Ureter (tissue), 1 donor: Measurements from ENCODE around the gene CUBN. TPM values are rescaled to one million over a fixed set of nuclear protein-coding genes. Genes with fewer than 3 reads are reported as not detected.
A peak's percentile ranks its signal among the peaks of the same experiment; 100 is the strongest.
"Not testable (repeated sequence)": the region's sequence is repeated elsewhere in the genome, so short reads cannot be mapped to it uniquely, and the experiment has no call there.

Experiments
- DNase-seq: peaks from one replicate; pipeline ENCODE4 v3.0.0-alpha.2; 2020; ENCODE audit warnings: low spot score
- total RNA-seq: library from RNA; stranded (reverse); gene quantifications from one replicate; pipeline ENCODE4 v1.2.4, GENCODE V29; 2023
- donor health status: DM: yes; HTN: yes; CAD: no.

Gene CUBN
- total RNA-seq, 1 donor from 2014 or later, result 2.4 TPM

DNA sequence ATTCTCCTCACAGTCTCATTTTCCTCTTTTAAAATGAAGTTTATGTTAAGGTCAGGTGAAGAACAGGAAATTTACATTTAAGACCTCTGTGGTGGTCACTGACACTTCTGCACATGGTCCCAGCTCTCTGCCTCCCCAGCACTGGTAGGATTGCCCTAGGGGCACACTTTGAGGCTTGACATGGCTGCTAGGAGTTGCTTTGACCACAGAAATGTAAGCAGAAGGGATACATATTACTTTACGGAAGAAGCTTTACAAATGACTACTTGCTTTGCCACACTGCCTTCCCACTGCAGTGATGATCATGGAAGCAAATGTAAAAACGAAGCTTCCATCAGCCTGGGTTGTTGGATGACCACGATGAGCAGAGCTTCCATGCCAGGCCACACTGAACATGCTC is 259.3 kb downstream of the CUBN start:
- no peak for DNase-seq

- DNase-seq, result no peak
Observed at GRCh38 chr10:16867990-16868389, 261.6 kb downstream of the CUBN start.

GRCh38 chr10:16867556-16867955 is 262.1 kb downstream of the CUBN start:
- DNase-seq, result no peak

GRCh38 chr10:16866541-16867275 is 262.9 kb downstream of the CUBN start:
- DNase-seq, result no peak

DNA sequence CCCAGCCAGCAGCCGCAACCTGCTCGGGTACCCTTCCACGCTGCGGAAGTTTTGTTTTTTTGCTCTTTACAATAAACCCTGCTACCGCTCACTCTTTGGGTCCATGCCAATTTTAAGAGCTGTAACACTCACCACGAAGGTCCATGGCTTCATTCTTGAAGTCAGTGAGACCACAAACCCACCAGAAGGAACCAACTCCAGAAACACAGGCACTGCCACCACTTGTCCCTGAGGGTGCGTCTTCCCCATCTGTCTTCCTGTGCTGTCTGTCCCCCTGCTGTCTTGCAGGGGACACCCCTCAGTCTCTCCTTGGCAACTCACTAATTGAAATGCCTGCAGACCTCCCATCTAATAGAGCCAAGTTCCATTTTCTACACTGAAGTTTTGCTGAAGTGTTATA is 263.8 kb downstream of the CUBN start:
- no peak for DNase-seq

GRCh38 chr10:16863766-16864165 is 265.8 kb downstream of the CUBN start:
- no peak for DNase-seq

- DNase-seq, result no peak
Observed at GRCh38 chr10:16857419-16857818, 272.2 kb downstream of the CUBN start.

- DNase-seq, result no peak
Observed at GRCh38 chr10:16856567-16856966, 273.0 kb downstream of the CUBN start.

- DNase-seq, result no peak
Observed at GRCh38 chr10:16856092-16856491, 273.5 kb downstream of the CUBN start.

DNA sequence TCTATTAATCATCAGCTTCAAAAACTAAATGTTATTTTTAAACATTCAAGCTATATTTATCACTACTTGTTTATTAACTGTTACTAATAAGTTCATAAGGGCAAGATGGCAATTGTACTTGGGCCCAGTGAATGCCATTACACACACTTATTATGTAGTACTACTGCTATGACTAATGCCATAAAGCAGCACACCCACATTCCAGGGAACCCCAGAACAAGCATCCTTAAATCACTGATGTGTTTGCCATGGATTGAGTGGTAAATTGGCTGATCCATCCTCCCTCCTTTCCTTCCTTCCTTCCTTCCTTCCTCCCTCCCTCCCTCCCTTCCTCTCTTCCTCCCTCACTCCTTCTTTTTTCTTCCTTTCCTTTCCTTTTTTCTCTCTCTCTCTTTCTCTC is 275.0 kb downstream of the CUBN start:
- DNase-seq, result no peak

DNA sequence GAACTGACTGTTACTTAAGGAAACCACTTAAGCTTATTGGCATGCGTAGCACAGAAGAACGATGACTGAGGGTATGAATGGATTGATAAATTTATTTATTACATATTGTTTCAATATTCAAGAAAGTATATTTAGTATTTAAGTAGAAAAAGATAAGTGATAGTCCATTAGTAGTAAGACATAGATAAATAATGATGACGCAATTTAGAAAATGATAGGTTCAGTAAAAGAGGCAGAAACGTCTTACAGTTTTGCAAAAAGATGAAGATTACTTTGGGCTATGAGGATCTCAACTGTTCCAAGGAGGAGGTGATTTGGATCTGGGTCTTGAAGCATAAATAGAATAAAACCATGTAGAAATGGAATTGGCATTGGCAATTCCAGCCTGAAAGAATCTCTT is 275.8 kb downstream of the CUBN start:
- DNase-seq, result no peak

- no peak for DNase-seq
Observed at GRCh38 chr10:16853201-16853600, 276.4 kb downstream of the CUBN start.

- DNase-seq, result no peak
Observed at GRCh38 chr10:16852624-16853023, 277.0 kb downstream of the CUBN start.

- no peak for DNase-seq
Observed at GRCh38 chr10:16848562-16849154, 281.0 kb downstream of the CUBN start.

DNA sequence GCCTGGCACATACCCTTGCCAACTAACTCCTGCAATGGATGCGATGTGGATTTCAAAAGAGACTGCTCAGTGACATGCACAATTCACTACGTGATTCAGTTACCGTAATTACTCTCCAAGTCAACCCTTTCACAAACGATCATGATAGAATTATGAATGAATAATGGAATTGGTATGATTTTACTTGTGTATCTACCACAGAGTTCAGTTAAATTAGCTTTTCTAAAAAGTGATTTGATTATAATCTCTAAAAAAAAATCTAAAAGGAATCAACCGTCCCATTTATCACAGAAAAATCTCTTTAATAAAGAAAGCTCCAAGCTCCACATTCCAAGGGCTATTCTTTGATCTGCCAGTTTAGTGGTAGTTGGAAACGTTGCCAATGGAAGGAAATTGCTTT is 282.0 kb downstream of the CUBN start:
- DNase-seq, result no peak

- DNase-seq, result no peak
Observed at GRCh38 chr10:16845248-16845647, 284.4 kb downstream of the CUBN start.

- DNase-seq, result no peak
Observed at GRCh38 chr10:16843252-16843870, 286.2 kb downstream of the CUBN start.

DNA sequence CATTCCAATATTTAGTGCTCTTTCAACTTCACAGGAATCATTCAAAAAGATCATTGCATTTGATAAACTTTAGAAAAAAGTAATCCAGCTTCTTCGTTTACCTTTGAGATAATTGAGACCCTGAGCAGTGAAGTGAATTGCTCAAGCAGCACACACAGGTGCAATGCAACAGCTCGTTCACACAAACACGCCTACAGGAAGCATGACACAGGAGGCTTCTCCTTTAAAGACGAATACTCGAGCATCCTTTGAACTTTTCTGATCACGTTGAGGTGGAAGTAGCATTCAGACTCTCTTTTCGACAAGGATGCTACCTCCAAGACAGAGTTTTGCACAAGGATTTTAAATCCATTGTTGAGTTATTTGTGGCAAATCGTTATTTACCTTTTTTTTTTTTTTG is 294.4 kb downstream of the CUBN start:
- DNase-seq, result no peak

GRCh38 chr10:16832351-16833080 is 297.1 kb downstream of the CUBN start:
- DNase-seq, result peak; percentile 65

DNA sequence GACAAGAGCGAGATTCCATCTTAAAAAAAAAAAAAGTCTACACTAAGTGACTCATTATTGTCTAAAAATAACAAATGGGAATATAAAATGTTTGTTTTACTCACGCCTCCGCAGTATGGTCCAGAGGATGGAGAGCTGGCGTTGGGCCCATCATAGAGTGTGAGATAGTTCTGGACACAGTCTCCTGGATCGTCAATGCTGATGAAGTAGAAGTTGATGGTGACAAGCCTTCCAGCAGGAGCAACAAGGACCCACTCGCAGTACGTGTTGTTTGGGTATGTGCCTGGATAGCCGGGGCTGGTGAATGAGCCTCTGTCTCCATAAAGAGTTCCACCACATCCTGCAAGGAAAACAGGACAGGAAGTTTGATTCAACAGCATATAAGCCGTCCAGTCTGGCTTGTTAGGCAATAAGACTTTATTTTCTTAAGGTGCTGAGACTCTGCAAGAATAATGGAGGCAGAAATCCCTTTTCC is 300.9 kb downstream of the CUBN start:
- DNase-seq, result no peak

- DNase-seq, result peak; percentile 70
Observed at GRCh38 chr10:16828114-16828568, 301.5 kb downstream of the CUBN start.

DNA sequence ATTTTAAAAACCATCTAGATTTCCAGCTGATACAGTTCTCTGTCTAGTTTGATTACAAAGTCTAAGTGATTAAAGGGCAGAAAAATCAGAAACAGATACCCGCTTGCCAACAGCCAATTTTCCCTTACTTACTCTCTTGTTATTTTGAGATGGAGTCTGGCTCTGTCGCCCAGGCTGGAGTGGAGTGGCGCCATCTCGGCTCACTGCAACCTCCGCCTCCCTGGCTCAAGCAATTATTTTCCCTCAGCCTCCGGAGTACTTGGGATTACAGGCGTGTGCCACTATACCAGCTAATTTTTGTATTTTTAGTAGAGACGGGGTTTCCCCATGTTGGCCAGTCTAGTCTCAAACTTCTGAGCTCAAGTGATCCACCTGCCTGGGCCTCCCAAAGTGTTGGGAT is 302.1 kb downstream of the CUBN start:
- not testable (repeated sequence) for DNase-seq
